Neural crest cell (in vitro differentiated cells): Measurements from ENCODE around the gene WNK1. TPM values are rescaled to one million over a fixed set of nuclear protein-coding genes. Genes with fewer than 3 reads are reported as not detected.
"Not testable (repeated sequence)": the region's sequence is repeated elsewhere in the genome, so short reads cannot be mapped to it uniquely, and the experiment has no call there.

Experiments used
- DNase-seq: peaks from one replicate; pipeline ENCODE4 v3.0.0; 2021; ENCODE audit warnings: low read depth, mixed read lengths, low spot score
- H3K27ac Mint-ChIP-seq: one replicate; pipeline ENCODE4 v1.8.0; 2021; ENCODE audit warnings: mild to moderate bottlenecking, mixed read lengths; ENCODE audit not compliant: unreplicated experiment
- H3K27me3 Mint-ChIP-seq: 2 replicates; pipeline ENCODE4 v1.8.0; 2021; ENCODE audit warnings: low read depth, mild to moderate bottlenecking, mixed read lengths
- H3K36me3 Mint-ChIP-seq: 2 replicates; pipeline ENCODE4 v1.8.0; 2021; ENCODE audit warnings: low read depth, mild to moderate bottlenecking, mixed read lengths
- H3K4me1 Mint-ChIP-seq: 2 replicates; pipeline ENCODE4 v1.8.0; 2021; ENCODE audit warnings: mixed read lengths
- H3K4me3 Mint-ChIP-seq: one replicate; pipeline ENCODE4 v1.8.0; 2021; ENCODE audit warnings: mild to moderate bottlenecking, mixed read lengths
- H3K9me3 Mint-ChIP-seq: 2 replicates; pipeline ENCODE4 v1.8.0; 2021; ENCODE audit warnings: mixed read lengths
- CTCF ChIP-seq: fragments of 200-600 bp; sonication (generic); conservative IDR thresholded peaks from 2 replicates; pipeline ENCODE4 v1.5.0; 2021; ENCODE audit warnings: antibody characterized with exemption, mild to moderate bottlenecking
- total RNA-seq: library from RNA; stranded (reverse); gene quantifications from 2 replicates; pipeline ENCODE4 v1.2.1, GENCODE V29; 2021

Gene WNK1
- total RNA-seq, 1 donor from 2014 or later: 155 TPM

DNA sequence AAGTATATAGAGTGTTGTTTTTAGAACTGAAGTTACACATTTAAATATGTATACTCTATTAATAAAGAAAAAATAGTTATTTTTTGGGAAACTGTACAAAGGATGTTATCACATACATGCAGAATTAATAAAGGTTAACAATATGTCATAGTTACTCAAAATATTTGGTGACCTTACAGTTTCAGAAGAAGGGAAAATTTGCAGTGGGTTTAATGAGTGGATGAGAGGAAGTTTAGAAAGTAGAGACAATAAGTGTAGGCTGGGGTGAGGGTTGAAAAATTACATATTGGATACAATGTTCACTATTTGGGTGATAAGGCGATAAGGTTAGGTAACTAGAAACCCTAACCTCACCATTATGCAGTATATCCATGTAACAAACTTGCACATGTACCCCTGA is 13.5 kb downstream of the WNK1 start:
- no peak for DNase-seq
- Mint-ChIP-seq H3K27ac (no peak overlapping the region), H3K36me3 (peaks cover 9% of the 10 kb centered on the region), H3K4me1 (peaks cover 15% of the 10 kb centered on the region), H3K4me3 (no peak overlapping the region), H3K9me3 (peaks cover 2% of the 10 kb centered on the region), H3K27me3 (no peaks in the 10 kb centered on the region)
- no peak for TF ChIP-seq CTCF

DNA sequence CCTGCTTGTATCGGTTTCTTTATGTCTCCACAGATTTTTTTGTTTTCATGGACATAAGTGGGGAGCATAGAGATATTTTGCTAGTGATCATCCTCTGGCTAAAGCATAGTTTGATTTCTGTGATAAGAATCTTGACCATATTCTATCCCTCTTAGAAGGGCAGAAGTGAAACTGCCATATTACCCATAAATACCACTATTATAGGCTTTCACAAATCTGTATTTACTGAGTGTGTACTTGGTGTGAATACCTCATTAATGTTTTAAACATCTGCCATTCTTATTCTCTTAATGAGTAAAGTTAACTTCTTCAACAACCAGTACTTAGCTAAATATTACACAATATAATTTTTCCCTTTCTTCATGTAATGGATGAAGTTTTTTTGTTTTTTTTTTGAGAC is 16.1 kb downstream of the WNK1 start:
- H3K9me3 Mint-ChIP-seq: peaks cover 2% of the 10 kb centered on the region
- H3K27ac Mint-ChIP-seq: no peak overlapping the region
- H3K36me3 Mint-ChIP-seq: peaks cover 2% of the 10 kb centered on the region

DNA sequence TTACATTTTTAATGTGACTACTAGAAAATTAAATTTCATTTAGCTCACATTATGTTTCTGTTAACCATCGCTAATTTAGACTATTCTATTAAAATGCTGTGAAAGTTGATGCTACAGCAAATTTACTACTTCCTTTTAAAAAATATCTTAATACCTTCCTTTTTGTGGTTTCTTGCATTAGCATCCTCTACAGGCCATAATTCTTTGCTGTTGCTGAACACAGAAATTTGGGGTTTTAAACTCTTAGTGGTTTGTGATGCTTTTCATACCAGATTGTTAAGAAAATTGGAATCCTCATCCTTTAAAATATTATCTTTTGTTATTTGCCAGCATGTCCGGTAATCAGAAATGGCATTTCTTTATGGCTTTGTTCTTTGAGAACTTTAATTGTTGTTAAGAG is 18.1 kb downstream of the WNK1 start:
- DNase-seq: no peak
- H3K9me3 Mint-ChIP-seq: peaks cover 2% of the 10 kb centered on the region
- H3K4me1 Mint-ChIP-seq: peaks cover 19% of the 10 kb centered on the region
- no peak for TF ChIP-seq CTCF
- no peak overlapping the region for H3K4me3 Mint-ChIP-seq
- no peak overlapping the region for H3K27ac Mint-ChIP-seq
- no peaks in the 10 kb centered on the region for H3K27me3 Mint-ChIP-seq
- H3K36me3 Mint-ChIP-seq: peaks cover 2% of the 10 kb centered on the region

More for the DNA sequence above, 16.1 kb downstream of the WNK1 start:
- TF ChIP-seq CTCF: no peak
- Mint-ChIP-seq H3K4me1 (peaks cover 15% of the 10 kb centered on the region), H3K27me3 (no peaks in the 10 kb centered on the region), H3K4me3 (no peak overlapping the region)
- no peak for DNase-seq

GRCh38 chr12:772056-772697 is 19.8 kb downstream of the WNK1 start:
- Mint-ChIP-seq H3K36me3 (peaks cover 2% of the 10 kb centered on the region), H3K4me3 (no peak overlapping the region), H3K27me3 (no peaks in the 10 kb centered on the region), H3K27ac (no peak overlapping the region), H3K4me1 (peaks cover 30% of the 10 kb centered on the region), H3K9me3 (no peaks in the 10 kb centered on the region)
- TF ChIP-seq CTCF: no peak
- no peak for DNase-seq

- no peak for TF ChIP-seq CTCF
- peak overlapping the region; percentile 44 for H3K27ac Mint-ChIP-seq
- no peak overlapping the region for H3K4me3 Mint-ChIP-seq
- DNase-seq: no peak
- H3K27me3 Mint-ChIP-seq: no peaks in the 10 kb centered on the region
- H3K36me3 Mint-ChIP-seq: no peaks in the 10 kb centered on the region
- H3K4me1 Mint-ChIP-seq: peaks cover 34% of the 10 kb centered on the region
- no peaks in the 10 kb centered on the region for H3K9me3 Mint-ChIP-seq
Measured at GRCh38 chr12:774051-774614, 21.8 kb downstream of the WNK1 start.

DNA sequence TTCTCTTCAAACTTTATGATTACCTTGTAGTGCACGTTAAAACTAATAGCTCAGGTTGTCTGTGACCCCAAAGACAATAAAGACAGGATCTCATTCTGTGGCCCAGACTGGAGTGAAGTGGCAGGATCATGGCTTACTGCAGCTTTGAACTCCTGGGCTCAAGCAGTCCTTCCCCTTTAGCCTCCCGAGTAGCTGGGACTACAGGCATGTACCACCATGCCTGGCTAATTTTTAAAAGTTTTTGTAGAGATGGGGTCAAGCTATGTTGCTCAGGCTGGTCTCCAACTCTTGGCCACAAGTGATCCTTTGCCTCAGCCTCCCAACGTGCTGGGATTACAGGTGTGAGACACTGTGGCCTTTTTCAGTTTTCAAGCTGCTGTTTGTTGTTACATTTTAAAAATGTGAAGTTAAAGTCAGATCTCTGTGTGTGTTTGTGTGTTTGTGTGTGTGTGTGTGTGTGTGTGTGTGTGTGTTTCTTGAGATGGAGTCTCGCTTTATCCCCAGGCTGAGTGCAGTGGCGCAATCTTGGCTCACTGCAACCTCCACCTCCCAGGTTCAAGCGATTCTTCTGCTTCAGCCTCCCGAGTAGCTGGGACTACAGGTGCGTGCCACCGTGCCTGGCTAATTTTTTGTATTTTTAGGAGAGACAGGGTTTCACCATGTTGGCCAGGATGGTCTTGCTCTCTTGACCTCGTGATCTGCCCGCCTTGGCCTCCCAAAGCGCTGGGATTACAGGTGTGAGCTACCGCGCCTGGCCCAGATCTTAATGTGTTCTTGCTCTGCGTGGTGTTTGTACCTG is 23.8 kb downstream of the WNK1 start:
- not testable (repeated sequence) for H3K4me3 Mint-ChIP-seq, H3K9me3 Mint-ChIP-seq, H3K27me3 Mint-ChIP-seq, DNase-seq, H3K36me3 Mint-ChIP-seq
- Mint-ChIP-seq H3K4me1 (peaks cover 45% of the 10 kb centered on the region), H3K27ac (peak overlapping the region; percentile 35)

DNA sequence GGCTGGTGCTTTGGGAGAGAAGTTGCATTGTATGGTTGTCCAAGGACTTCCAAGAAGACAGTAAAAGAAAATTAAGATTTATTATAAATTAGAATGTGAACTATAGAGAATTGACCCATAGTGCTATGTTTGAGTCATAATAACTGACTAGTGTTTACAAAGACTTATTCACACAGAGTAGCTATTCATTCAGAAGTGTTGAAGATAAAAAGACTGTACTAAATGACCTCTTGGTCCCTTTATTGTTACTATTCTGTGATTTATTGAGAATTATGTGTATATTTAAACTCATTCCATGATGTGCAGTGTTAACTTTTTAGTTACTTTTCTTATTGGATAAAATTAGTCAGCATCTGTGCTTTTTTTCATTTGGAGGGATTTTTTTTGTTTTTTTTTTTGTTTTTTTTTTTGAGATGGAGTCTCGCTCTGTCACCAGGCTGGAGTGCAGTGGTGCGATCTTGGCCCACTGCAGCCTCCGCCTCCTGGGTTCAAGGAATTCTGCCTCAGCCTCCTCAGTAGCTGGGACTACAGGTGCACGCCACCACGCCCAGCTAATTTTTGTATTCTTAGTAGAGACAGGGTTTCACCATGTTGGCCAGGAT is 24.5 kb downstream of the WNK1 start:
- not testable (repeated sequence) for H3K27me3 Mint-ChIP-seq, H3K9me3 Mint-ChIP-seq, DNase-seq, H3K36me3 Mint-ChIP-seq, H3K4me3 Mint-ChIP-seq, H3K27ac Mint-ChIP-seq
- H3K4me1 Mint-ChIP-seq: peaks cover 48% of the 10 kb centered on the region
